ENCODE measurements around the gene SEC23IP. TPM values are rescaled to one million over a fixed set of nuclear protein-coding genes. Genes with fewer than 3 reads are reported as not detected.

SEC23IP gene
- total RNA-seq, 4 donors from 2014 or later: 28.7 to 87.4 (median 41.1) TPM

DNA sequence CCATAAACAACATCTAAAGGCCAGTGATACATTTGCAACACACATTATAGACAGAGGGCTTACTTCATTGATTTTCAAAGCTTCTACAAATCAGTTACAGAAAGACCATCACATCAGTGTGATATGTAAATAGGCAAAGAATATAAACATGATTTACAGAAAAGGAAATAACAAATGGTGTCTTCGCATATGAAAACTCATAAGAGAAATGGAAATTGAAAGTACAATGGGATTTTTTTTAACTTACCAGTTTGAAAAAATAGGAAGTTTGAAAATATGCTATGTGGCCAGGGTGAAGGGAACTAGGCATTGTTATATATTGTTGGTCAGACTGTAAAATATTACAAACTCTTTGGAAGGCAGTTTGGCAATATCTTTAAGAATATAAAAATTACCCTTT is 27.3 kb downstream of the SEC23IP start:
- H3K9me3 ChIP-seq: no peaks in the 10 kb centered on the region
- no peak for DNase-seq
- H3K4me1 ChIP-seq: no peaks in the 10 kb centered on the region
- TF ChIP-seq POLR2A (IDR thresholded peaks at IDR 0.05): no peak
- TF ChIP-seq, protein P1, sequence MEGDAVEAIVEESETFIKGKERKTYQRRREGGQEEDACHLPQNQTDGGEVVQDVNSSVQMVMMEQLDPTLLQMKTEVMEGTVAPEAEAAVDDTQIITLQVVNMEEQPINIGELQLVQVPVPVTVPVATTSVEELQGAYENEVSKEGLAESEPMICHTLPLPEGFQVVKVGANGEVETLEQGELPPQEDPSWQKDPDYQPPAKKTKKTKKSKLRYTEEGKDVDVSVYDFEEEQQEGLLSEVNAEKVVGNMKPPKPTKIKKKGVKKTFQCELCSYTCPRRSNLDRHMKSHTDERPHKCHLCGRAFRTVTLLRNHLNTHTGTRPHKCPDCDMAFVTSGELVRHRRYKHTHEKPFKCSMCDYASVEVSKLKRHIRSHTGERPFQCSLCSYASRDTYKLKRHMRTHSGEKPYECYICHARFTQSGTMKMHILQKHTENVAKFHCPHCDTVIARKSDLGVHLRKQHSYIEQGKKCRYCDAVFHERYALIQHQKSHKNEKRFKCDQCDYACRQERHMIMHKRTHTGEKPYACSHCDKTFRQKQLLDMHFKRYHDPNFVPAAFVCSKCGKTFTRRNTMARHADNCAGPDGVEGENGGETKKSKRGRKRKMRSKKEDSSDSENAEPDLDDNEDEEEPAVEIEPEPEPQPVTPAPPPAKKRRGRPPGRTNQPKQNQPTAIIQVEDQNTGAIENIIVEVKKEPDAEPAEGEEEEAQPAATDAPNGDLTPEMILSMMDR (IDR thresholded peaks at IDR 0.05): no peak
- no peak overlapping the region for H3K4me3 ChIP-seq
- H3K27ac ChIP-seq: no peak overlapping the region
- no peaks in the 10 kb centered on the region for H3K27me3 ChIP-seq
- H3K36me3 ChIP-seq: peaks cover 0 to 86% (median 0%) of the 10 kb centered on the region in 3 donors

DNA sequence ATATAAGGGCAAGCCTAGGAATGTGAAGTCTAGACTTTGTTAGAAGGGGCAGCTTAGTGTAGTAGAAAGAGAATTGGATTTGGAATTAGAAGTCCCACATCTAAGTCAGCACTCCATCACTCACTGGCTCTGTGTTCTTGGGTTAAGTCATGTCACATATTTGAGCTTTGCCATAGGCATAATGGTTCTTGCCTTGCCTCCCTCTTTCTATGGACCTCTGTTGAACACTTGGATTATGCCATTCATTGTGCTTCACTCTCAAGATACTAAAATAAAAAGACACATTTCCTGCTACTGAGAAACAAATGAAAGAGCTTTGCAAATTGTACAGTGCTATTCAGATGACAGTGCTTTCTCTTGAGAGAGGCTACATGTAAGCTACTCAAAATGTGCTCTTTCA is 35.9 kb downstream of the SEC23IP start:
- no peak for DNase-seq
- Histone ChIP-seq H3K9me3 (no peaks in the 10 kb centered on the region), H3K4me3 (no peak overlapping the region), H3K4me1 (no peaks in the 10 kb centered on the region), H3K27me3 (no peaks in the 10 kb centered on the region), H3K36me3 (peaks cover 0 to 90% (median 0%) of the 10 kb centered on the region in 3 donors), H3K27ac (no peak overlapping the region)
- TF ChIP-seq, protein P1 (IDR thresholded peaks at IDR 0.05): no peak
- no peak for TF ChIP-seq POLR2A (IDR thresholded peaks at IDR 0.05)

GRCh38 chr10:119931871-119932270 is 39.3 kb downstream of the SEC23IP start:
- Histone ChIP-seq H3K36me3 (peaks cover 0 to 86% (median 0%) of the 10 kb centered on the region in 3 donors), H3K27me3 (no peaks in the 10 kb centered on the region), H3K9me3 (no peaks in the 10 kb centered on the region), H3K4me1 (no peaks in the 10 kb centered on the region), H3K4me3 (no peak overlapping the region), H3K27ac (no peak overlapping the region)
- no peak for TF ChIP-seq POLR2A (IDR thresholded peaks at IDR 0.05)
- TF ChIP-seq, protein P1 (IDR thresholded peaks at IDR 0.05): no peak
- DNase-seq: no peak

DNA sequence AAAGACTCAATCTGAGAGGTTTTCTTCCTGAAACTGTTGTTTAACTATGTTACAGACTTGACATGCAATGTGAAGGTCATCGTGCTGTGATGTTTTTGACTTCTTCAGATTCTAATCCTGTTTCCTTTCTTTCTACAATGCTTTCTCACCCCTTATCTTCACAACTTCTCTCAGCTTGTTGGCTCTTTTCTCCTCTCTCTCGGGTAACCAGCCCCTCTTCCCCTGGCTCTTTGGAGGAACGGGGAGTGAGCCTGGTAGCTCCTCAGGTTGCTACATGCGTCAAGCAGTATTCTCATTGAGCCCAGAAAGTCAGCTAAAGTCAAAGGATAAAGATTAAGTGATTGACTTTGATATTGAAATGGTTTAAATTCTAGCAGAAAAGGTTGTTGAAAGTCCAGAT is 40.1 kb downstream of the SEC23IP start:
- DNase-seq: no peak
- Histone ChIP-seq H3K27me3 (no peaks in the 10 kb centered on the region), H3K4me3 (no peak overlapping the region), H3K9me3 (no peaks in the 10 kb centered on the region), H3K4me1 (no peaks in the 10 kb centered on the region), H3K27ac (no peak overlapping the region), H3K36me3 (peaks cover 0 to 80% (median 0%) of the 10 kb centered on the region in 3 donors)
- TF ChIP-seq, protein P1 (IDR thresholded peaks at IDR 0.05): no peak
- TF ChIP-seq POLR2A (IDR thresholded peaks at IDR 0.05): no peak

DNA sequence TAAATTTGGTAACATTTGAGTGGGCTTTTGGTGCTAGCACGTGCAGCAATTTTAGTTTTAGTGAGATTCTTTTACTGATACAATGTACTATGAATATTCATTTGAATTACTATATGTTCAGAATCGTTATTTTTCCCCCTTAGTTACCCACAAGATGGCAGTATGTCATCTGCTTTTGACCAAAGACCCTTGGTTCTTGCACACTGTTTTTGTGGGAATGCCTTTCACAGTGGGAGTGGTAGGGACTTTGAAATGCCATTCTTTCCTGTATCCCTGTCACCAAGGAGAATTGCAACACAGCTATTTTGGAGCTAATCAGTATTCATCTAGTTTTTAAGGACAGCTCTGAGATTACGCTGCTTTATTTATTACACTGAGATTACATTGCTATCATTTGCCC is 40.6 kb downstream of the SEC23IP start:
- no peak overlapping the region for H3K27ac ChIP-seq
- no peaks in the 10 kb centered on the region for H3K9me3 ChIP-seq
- no peak overlapping the region for H3K4me3 ChIP-seq
- peaks cover 0 to 76% (median 0%) of the 10 kb centered on the region in 3 donors for H3K36me3 ChIP-seq
- DNase-seq: no peak
- H3K27me3 ChIP-seq: no peaks in the 10 kb centered on the region
- TF ChIP-seq, protein P1 (IDR thresholded peaks at IDR 0.05): peak in 2 of 6 experiments; percentile 7 to 10
- TF ChIP-seq POLR2A (IDR thresholded peaks at IDR 0.05): no peak
- no peaks in the 10 kb centered on the region for H3K4me1 ChIP-seq

- Histone ChIP-seq H3K9me3 (no peaks in the 10 kb centered on the region), H3K27ac (no peak overlapping the region), H3K27me3 (no peaks in the 10 kb centered on the region), H3K4me1 (no peaks in the 10 kb centered on the region), H3K4me3 (no peak overlapping the region), H3K36me3 (peaks cover 0 to 71% (median 0%) of the 10 kb centered on the region in 3 donors)
- DNase-seq: no peak
- no peak for TF ChIP-seq POLR2A (IDR thresholded peaks at IDR 0.05)
- TF ChIP-seq, protein P1 (IDR thresholded peaks at IDR 0.05): no peak
Measured at GRCh38 chr10:119940487-119940886, 48.0 kb downstream of the SEC23IP start.

Data from Peyer's patch (tissue), 4 donors.